HAP-1 (cell line): ENCODE data around the gene EPB41L1.

Experiments used
- DNase-seq, 2 experiments: peaks; one replicate each; pipeline ENCODE4 v3.0.0-alpha.2; 2016 to 2020; ENCODE audit warnings: low spot score in 2 of 2
- H3K27me3 ChIP-seq: fragments of 250-450 bp; sonication (Bioruptor Pico); 2 replicates; pipeline ENCODE4 v1.5.1; 2020; ENCODE audit warnings: low read depth, mild to moderate bottlenecking, moderate library complexity
- H3K36me3 ChIP-seq: fragments of 250-450 bp; sonication (Bioruptor Pico); replicated peaks from 2 replicates; pipeline ENCODE4 v1.5.1; 2020; ENCODE audit warnings: mild to moderate bottlenecking
- H3K4me1 ChIP-seq: fragments of 250-450 bp; sonication (Bioruptor Pico); 2 replicates; pipeline ENCODE4 v1.5.1; 2020; ENCODE audit warnings: mild to moderate bottlenecking
- H3K4me3 ChIP-seq: fragments of 250-450 bp; sonication (Bioruptor Pico); 2 replicates; pipeline ENCODE4 v1.5.1; 2020; ENCODE audit warnings: mild to moderate bottlenecking, moderate library complexity
- H3K9me3 ChIP-seq: fragments of 250-450 bp; sonication (Bioruptor Pico); 2 replicates; pipeline ENCODE4 v1.5.1; 2020; ENCODE audit warnings: mild to moderate bottlenecking, moderate library complexity
- in situ Hi-C: fragments of 300-500 bp; cut with MboI; formaldehyde crosslinking; loops from 3 replicates; pipeline ENCODE4 v1.14.3; 2020; ENCODE audit warnings: low sequenced_read_pairs, inconsistent platforms, mixed read lengths

The EPB41L1 gene

GRCh38 chr20:36241678-36242077, 87.1 kb downstream of the EPB41L1 start:
- no peak for DNase-seq
- Histone ChIP-seq H3K9me3 (no peaks in the 10 kb centered on the region), H3K36me3 (peaks cover 52% of the 10 kb centered on the region), H3K4me1 (peaks cover 5% of the 10 kb centered on the region; the same call in 1 of the 2 replicates), H3K4me3 (no peak overlapping the region), H3K27me3 (no peaks in the 10 kb centered on the region)
- in situ Hi-C loops: no loop called here

DNA sequence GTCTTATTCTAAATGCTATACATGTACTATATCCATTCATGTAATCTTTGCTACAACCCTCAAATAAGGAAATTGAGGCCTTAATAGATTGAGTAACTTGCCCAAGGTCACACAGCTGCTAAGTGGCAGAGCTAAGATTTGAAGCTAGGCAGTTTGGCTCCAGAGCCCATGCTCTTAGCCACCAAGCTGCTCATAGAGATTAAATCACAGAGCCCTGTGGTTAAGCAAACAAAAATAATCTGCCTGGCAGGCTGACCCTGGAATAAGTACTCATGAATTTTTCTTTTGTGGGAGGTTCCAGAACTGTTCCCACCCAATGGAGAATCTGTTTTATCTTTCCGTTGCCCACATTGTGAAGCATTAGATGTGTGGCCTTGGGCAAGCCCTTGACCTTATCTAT, 89.2 kb downstream of the EPB41L1 start:
- Histone ChIP-seq H3K9me3 (no peaks in the 10 kb centered on the region), H3K4me1 (peaks cover 8% of the 10 kb centered on the region), H3K4me3 (no peak overlapping the region), H3K27me3 (no peaks in the 10 kb centered on the region), H3K36me3 (peaks cover 60% of the 10 kb centered on the region)
- in situ Hi-C loops: no loop called here
- DNase-seq: no peak

GRCh38 chr20:36246401-36246800, 91.9 kb downstream of the EPB41L1 start:
- DNase-seq: no peak

GRCh38 chr20:36248836-36249235, 94.3 kb downstream of the EPB41L1 start:
- Histone ChIP-seq H3K36me3 (peaks cover 45% of the 10 kb centered on the region), H3K9me3 (no peaks in the 10 kb centered on the region), H3K27me3 (no peaks in the 10 kb centered on the region), H3K4me3 (no peak overlapping the region), H3K4me1 (peaks cover 17% of the 10 kb centered on the region)
- DNase-seq: peak; percentile 81 to 94
- in situ Hi-C loops: no loop called here

More at GRCh38 chr20:36246401-36246800, 91.9 kb downstream of the EPB41L1 start:
- in situ Hi-C loops: no loop called here
- no peaks in the 10 kb centered on the region for H3K27me3 ChIP-seq
- H3K9me3 ChIP-seq: no peaks in the 10 kb centered on the region
- H3K4me3 ChIP-seq: no peak overlapping the region
- peaks cover 17% of the 10 kb centered on the region for H3K4me1 ChIP-seq
- H3K36me3 ChIP-seq: peaks cover 48% of the 10 kb centered on the region

DNA sequence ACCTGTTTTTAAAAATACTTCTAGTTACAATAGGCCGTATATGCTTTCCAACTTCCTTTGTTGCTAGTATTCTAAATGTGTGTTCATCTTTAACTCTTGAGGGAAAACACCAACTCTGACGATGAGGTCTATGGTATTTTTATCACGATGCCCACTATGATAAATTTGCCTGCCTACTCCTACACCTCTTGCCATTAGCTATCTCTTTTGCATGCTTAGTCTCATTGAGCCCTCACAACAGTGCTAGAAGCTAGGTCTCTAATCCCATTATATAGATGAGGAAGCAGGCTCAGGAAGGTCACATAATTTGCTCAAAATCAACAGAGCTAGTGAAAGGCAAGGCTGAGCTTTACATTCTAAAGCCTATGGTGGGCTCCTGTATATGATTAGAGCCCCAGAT, 94.9 kb downstream of the EPB41L1 start:
- no peaks in the 10 kb centered on the region for H3K27me3 ChIP-seq
- in situ Hi-C loops: no loop called here
- peak; percentile 28 to 57 for DNase-seq
- H3K4me3 ChIP-seq: no peak overlapping the region
- H3K36me3 ChIP-seq: peaks cover 48% of the 10 kb centered on the region
- no peaks in the 10 kb centered on the region for H3K9me3 ChIP-seq
- H3K4me1 ChIP-seq: peaks cover 17% of the 10 kb centered on the region

DNA sequence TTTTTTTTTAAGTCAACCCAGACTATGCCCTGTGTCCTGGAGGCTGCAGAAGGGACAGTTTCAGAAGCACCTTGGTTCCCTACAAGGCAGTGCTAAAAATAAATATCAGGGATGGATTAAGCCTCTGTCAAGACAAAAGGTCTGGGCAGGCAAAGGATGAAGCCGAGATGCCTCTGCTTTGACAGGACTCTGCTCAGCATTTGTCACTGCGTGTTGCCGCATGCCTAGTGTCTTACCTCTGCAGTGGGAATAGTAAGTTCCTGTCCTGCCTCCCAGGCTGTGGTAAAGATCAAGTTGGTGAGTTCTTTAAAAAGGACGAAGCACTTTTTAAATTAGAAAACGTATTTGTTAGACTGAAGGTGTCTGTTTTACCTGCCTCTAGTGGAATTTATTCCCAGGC, 96.9 kb downstream of the EPB41L1 start:
- Histone ChIP-seq H3K4me3 (no peak overlapping the region), H3K36me3 (peaks cover 39% of the 10 kb centered on the region), H3K4me1 (peaks cover 17% of the 10 kb centered on the region), H3K9me3 (no peaks in the 10 kb centered on the region), H3K27me3 (no peaks in the 10 kb centered on the region)
- DNase-seq: no peak
- in situ Hi-C loops: no loop called here

- in situ Hi-C loops: no loop called here
- no peak overlapping the region for H3K4me3 ChIP-seq
- H3K27me3 ChIP-seq: no peaks in the 10 kb centered on the region
- DNase-seq: no peak
- H3K36me3 ChIP-seq: peaks cover 41% of the 10 kb centered on the region
- H3K9me3 ChIP-seq: no peaks in the 10 kb centered on the region
- H3K4me1 ChIP-seq: peaks cover 17% of the 10 kb centered on the region
Measured at GRCh38 chr20:36252511-36252910, 98.0 kb downstream of the EPB41L1 start.

DNA sequence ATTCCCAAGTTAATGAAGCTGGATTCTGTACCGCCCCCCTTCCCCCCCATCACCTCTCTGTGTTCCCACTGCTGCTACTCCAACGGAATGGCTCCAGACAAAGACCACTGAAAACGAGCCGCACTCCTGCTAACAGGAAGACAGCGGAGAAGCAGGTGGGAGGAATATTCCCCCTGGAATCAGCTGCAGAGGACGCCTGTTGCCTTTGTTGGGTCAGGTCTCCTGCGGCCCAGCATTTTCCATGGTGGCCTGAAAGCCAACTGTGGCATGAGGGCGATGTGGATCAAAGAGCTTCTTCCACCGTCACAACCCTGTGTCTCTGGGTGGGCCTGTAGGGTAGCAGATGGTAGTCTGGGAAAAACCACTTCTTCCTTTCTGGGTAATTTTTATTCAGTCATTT, 98.5 kb downstream of the EPB41L1 start:
- Histone ChIP-seq H3K4me3 (no peak overlapping the region), H3K4me1 (peaks cover 16% of the 10 kb centered on the region), H3K27me3 (no peaks in the 10 kb centered on the region), H3K9me3 (no peaks in the 10 kb centered on the region), H3K36me3 (peaks cover 39% of the 10 kb centered on the region)
- DNase-seq: no peak
- in situ Hi-C loops: no loop called here

DNA sequence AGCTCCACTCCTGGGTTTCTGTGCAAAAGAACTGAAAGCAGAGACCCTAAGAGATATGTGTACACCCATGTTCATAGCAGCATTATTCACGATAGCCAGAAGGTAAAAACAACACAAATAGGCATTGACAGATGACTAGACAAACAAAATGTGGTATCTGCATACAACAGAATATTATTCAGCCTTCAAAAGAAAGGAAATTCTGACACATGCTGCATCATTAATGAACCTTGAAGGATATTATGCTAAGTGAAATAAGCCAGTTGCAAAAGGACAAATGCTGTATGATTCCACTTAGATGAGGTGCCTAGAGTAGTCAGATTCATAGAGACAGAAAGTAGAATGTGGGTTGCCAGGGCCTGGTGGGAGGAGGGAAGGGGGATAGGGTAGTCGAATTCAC, 99.5 kb downstream of the EPB41L1 start:
- no peaks in the 10 kb centered on the region for H3K27me3 ChIP-seq
- H3K4me3 ChIP-seq: no peak overlapping the region
- in situ Hi-C loops: no loop called here
- no peak for DNase-seq
- peaks cover 34% of the 10 kb centered on the region for H3K36me3 ChIP-seq
- peaks cover 9% of the 10 kb centered on the region for H3K4me1 ChIP-seq
- H3K9me3 ChIP-seq: no peaks in the 10 kb centered on the region

GRCh38 chr20:36255445-36255844, 100.9 kb downstream of the EPB41L1 start:
- H3K4me3 ChIP-seq: no peak overlapping the region
- no peaks in the 10 kb centered on the region for H3K4me1 ChIP-seq
- peaks cover 34% of the 10 kb centered on the region for H3K36me3 ChIP-seq
- DNase-seq: no peak
- in situ Hi-C loops: no loop called here
- no peaks in the 10 kb centered on the region for H3K27me3 ChIP-seq
- H3K9me3 ChIP-seq: no peaks in the 10 kb centered on the region

- no peak overlapping the region for H3K4me3 ChIP-seq
- peaks cover 19% of the 10 kb centered on the region for H3K36me3 ChIP-seq
- no peak for DNase-seq
- no peaks in the 10 kb centered on the region for H3K4me1 ChIP-seq
- in situ Hi-C loops: no loop called here
- no peaks in the 10 kb centered on the region for H3K27me3 ChIP-seq
- no peaks in the 10 kb centered on the region for H3K9me3 ChIP-seq
Measured at GRCh38 chr20:36259177-36260061, 104.9 kb downstream of the EPB41L1 start.

- DNase-seq: no peak
Measured at GRCh38 chr20:36260316-36260715, 105.8 kb downstream of the EPB41L1 start.

DNA sequence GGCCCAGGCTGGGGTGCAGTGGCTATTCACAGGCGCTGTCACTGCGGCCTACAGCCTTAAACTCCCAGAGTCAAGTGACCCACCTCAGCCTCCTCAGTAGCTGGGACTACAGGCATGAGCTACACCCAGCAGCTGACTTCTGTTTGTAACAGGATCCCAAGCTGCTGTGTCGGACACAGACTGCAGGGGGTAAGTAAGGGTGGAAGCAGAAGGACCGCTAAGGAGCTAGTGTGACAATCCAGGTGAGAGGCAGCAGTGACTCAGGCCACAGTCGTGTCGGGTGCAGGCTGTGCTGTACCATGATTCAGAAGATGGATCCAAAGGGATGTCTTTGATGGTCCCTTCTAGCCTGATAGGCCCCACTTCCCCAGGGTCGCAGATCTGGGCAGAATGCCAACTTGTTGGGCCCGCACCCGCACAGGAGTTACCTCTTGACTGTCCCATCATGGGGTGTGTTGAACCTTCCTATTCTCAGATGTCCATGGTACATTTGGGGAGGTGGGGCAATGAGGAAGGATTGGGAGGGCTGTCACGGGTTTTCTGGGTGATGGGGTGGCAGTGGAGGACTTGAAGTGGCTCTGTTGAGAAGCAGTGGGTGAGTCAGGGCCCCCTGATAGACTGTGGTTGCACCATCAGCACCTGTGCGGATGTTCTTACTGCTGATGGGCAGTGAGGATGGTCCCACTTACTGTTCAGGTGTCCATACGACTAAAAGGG, 107.0 kb downstream of the EPB41L1 start:
- in situ Hi-C loops: no loop called here
- Histone ChIP-seq H3K9me3 (no peaks in the 10 kb centered on the region), H3K4me3 (no peak overlapping the region), H3K27me3 (no peaks in the 10 kb centered on the region), H3K4me1 (no peaks in the 10 kb centered on the region), H3K36me3 (peaks cover 7% of the 10 kb centered on the region)
- no peak for DNase-seq

More at GRCh38 chr20:36260316-36260715, 105.8 kb downstream of the EPB41L1 start:
- H3K4me1 ChIP-seq: no peaks in the 10 kb centered on the region
- no peaks in the 10 kb centered on the region for H3K9me3 ChIP-seq
- no peak overlapping the region for H3K4me3 ChIP-seq
- H3K36me3 ChIP-seq: peaks cover 15% of the 10 kb centered on the region
- no peaks in the 10 kb centered on the region for H3K27me3 ChIP-seq
- in situ Hi-C loops: no loop called here

DNA sequence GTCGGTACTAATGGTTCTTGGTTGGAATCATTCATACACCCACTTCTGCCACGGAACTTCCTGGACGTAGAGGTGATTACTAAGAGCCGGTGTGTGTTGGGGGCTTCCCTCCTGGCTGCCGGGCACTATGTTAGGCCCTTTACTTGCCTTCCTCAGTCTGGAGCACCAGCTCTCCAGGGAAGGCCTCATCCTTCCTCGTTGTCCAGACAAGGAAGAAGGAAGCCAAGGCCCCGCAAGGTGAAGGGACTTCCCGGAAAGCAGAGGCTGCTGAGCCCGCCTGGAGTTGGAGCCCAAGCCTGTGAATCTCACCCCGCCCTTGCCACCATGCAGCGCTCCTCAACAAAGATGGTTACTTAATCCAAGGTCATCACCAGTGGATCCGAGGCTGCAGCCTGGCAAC, 107.9 kb downstream of the EPB41L1 start:
- Histone ChIP-seq H3K4me1 (no peaks in the 10 kb centered on the region), H3K36me3 (no peaks in the 10 kb centered on the region), H3K27me3 (no peaks in the 10 kb centered on the region), H3K9me3 (no peaks in the 10 kb centered on the region), H3K4me3 (no peak overlapping the region)
- DNase-seq: no peak
- in situ Hi-C loops: no loop called here
